ENCODE results near the gene PPIB. TPM values are rescaled to one million over a fixed set of nuclear protein-coding genes. Genes with fewer than 3 reads are reported as not detected.
A peak's percentile ranks its signal among the peaks of the same experiment; 100 is the strongest.

PPIB gene
- total RNA-seq, 2 donors from 2014 or later, result 367 to 656 TPM

DNA sequence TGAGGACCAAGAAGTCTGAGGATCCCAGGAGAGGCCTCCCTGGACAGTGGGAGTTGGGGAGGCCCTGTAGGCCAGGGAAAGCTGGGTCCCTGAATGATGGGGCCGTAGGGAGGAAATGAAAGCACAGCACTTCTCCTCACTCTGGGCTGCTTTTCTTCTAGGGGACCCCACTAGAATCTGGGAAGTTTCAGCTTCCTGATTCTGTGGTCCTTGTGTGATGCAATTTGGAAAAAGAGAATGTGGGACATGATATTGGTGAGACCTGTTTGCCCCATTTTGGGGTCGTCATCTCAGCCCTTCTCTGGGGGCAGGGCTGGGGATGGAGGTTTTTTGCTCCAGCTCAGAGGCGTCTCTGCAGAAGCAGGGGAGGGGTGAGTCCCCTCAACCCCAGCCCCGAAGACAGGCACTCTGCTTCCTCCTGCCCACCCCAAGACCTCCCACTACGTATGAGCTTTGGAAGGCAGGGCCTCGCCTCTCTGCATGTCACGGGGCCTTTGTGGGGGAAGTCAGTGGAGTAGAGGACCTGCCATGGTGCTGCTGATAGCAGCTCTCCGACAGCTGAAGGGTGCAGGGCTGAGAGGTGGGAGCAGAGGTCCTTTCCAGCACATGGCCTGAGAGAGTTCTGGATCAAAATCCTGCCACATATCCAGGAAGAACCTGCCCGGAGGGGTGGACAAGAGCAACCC, 12.8 kb downstream of the PPIB start:
- intact Hi-C loops (cut with DNase I), result loop anchor here (5.0 kb wide), 1 partner anchor 53 kb away; the partner anchor contains the start of gene SNX1
- no peak for TF ChIP-seq CTCF (IDR thresholded peaks at IDR 0.05)
- Histone ChIP-seq H3K27me3 (peaks cover 14% of the 10 kb centered on the region), H3K9me3 (no peaks in the 10 kb centered on the region), H3K4me3 (no peak overlapping the region), H3K36me3 (peaks cover under 1% of the 10 kb centered on the region), H3K27ac (no peak overlapping the region), H3K9ac (ENCODE audit: low read depth in 2 of 2, low read length in 2 of 2) (no peak overlapping the region), H3K4me1 (peaks cover 12% of the 10 kb centered on the region)
- no peak for DNase-seq

DNA sequence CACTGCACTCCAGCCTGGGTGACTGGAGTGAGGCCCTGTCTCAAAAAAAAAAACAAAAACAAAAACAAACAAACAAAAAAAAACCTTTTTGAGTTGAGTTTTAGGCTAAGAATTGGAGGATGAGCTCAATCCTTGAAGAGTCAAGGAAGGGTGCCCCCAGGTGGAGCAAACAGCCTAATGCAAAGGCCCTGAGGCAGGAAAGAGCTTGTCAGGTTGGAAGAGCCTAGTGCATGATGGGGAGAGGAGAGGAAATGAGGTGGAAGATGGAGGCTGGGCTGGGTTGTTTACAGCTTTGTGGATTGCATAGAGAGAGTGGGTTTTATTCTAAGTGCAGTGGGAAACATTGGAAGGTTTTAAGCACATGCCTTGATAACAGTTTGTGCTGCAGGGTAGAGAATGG, 13.4 kb downstream of the PPIB start:
- TF ChIP-seq CTCF (IDR thresholded peaks at IDR 0.05), result no peak
- Histone ChIP-seq H3K27me3 (peaks cover 14% of the 10 kb centered on the region), H3K9me3 (no peaks in the 10 kb centered on the region), H3K9ac (ENCODE audit: low read depth in 2 of 2, low read length in 2 of 2) (no peak overlapping the region), H3K4me1 (peaks cover 12% of the 10 kb centered on the region), H3K4me3 (no peak overlapping the region), H3K36me3 (no peaks in the 10 kb centered on the region), H3K27ac (no peak overlapping the region)
- intact Hi-C loops (cut with DNase I), result no loop called here
- DNase-seq, result peak; percentile 35

DNA sequence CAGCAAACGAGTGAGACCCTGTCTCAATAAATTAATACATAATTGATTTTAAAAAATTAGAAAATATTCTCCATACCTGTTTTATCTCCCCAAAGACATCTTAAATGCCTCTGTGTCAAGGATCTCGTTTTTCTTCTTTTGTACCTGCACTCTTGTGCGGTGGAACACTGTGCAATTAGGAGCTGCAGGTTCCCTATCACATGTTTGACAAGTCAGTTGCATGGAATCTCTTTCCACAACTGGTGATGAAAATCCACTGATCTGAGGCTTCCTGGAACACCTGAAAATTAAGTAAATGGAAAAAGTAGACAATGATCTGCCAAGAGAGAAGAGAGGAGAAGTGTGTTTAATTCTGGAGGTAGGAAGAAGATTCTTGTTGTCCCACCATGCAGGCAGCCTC, 14.2 kb downstream of the PPIB start:
- Histone ChIP-seq H3K36me3 (no peaks in the 10 kb centered on the region), H3K27ac (no peak overlapping the region), H3K27me3 (peaks cover 14% of the 10 kb centered on the region), H3K9me3 (no peaks in the 10 kb centered on the region), H3K9ac (ENCODE audit: low read depth in 2 of 2, low read length in 2 of 2) (no peak overlapping the region), H3K4me3 (no peak overlapping the region), H3K4me1 (peaks cover 12% of the 10 kb centered on the region)
- no peak for DNase-seq
- intact Hi-C loops (cut with DNase I), result no loop called here
- TF ChIP-seq CTCF (IDR thresholded peaks at IDR 0.05), result no peak

DNA sequence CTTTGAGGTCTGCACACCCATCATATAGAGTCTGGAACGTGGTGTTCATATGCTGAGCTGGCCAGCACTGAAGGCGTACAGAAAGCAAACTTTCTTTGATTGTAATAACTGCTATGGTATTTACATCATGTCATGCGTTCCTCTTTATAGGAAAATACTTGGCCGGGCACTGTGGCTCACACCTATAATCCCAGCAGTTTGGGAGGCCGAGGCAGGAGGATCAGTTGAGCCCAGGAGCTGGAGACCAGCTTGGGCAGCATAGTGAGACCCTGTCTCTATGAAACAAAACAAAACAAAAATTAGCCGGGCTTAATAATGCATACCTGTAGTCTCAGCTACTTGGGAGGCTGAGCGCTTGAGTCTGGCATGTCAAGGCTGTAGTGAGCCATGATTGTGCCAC, 14.7 kb downstream of the PPIB start:
- Histone ChIP-seq H3K9me3 (no peaks in the 10 kb centered on the region), H3K36me3 (peaks cover 3% of the 10 kb centered on the region), H3K4me3 (no peak overlapping the region), H3K4me1 (peaks cover 12% of the 10 kb centered on the region), H3K27ac (no peak overlapping the region), H3K27me3 (peaks cover 14% of the 10 kb centered on the region), H3K9ac (ENCODE audit: low read depth in 2 of 2, low read length in 2 of 2) (no peak overlapping the region)
- no peak for DNase-seq
- intact Hi-C loops (cut with DNase I), result no loop called here
- TF ChIP-seq CTCF (IDR thresholded peaks at IDR 0.05), result no peak

GRCh38 chr15:64146885-64147681, 15.7 kb downstream of the PPIB start:
- peaks cover 5% of the 10 kb centered on the region for H3K36me3 ChIP-seq
- peaks cover 6% of the 10 kb centered on the region for H3K27me3 ChIP-seq
- no peak overlapping the region for H3K4me3 ChIP-seq
- DNase-seq, result no peak
- H3K4me1 ChIP-seq, result peaks cover 10% of the 10 kb centered on the region
- no peaks in the 10 kb centered on the region for H3K9me3 ChIP-seq
- H3K27ac ChIP-seq, result no peak overlapping the region
- intact Hi-C loops (cut with DNase I), result no loop called here
- no peak for TF ChIP-seq CTCF (IDR thresholded peaks at IDR 0.05)
- no peak overlapping the region for H3K9ac ChIP-seq (ENCODE audit: low read depth in 2 of 2, low read length in 2 of 2)

Data from colonic mucosa (tissue), 4 donors.